ENCODE measurements around the gene LARP6.
"Not testable (repeated sequence)": the region's sequence is repeated elsewhere in the genome, so short reads cannot be mapped to it uniquely, and the experiment has no call there.

The LARP6 gene

DNA sequence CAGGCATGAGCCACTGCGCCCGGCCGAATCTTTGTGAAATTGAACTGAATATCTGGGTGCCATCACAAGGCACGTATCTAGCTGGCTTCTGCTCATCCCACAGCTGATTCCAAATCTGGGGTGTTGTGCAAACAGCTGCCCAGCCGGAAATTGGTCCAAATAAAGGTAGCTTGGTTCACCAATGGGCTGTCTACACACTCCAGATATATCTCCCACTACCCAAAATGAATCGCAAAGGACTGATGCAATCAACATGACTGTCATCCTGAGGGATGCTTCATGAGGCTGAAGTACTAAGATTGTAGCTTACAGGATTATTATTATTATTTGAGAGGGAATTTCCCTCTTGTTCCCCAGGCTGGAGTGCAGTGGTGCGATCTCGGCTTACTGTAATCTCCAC, 28.1 kb downstream of the LARP6 start:
- Histone ChIP-seq H3K36me3 (ENCODE audit: control insufficient read depth, insufficient read depth, low read length) (no peaks in the 10 kb centered on the region), H3K4me3 (replicated peaks; ENCODE audit: low read depth, low read length) (no peak overlapping the region), H3K27me3 (replicated peaks; ENCODE audit: control insufficient read depth, insufficient read depth, low read length) (no peaks in the 10 kb centered on the region)
- no peak for DNase-seq (ENCODE audit: extremely low read depth, insufficient read length)
- TF ChIP-seq, protein P1, sequence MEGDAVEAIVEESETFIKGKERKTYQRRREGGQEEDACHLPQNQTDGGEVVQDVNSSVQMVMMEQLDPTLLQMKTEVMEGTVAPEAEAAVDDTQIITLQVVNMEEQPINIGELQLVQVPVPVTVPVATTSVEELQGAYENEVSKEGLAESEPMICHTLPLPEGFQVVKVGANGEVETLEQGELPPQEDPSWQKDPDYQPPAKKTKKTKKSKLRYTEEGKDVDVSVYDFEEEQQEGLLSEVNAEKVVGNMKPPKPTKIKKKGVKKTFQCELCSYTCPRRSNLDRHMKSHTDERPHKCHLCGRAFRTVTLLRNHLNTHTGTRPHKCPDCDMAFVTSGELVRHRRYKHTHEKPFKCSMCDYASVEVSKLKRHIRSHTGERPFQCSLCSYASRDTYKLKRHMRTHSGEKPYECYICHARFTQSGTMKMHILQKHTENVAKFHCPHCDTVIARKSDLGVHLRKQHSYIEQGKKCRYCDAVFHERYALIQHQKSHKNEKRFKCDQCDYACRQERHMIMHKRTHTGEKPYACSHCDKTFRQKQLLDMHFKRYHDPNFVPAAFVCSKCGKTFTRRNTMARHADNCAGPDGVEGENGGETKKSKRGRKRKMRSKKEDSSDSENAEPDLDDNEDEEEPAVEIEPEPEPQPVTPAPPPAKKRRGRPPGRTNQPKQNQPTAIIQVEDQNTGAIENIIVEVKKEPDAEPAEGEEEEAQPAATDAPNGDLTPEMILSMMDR (IDR thresholded peaks at IDR 0.05; ENCODE audit: insufficient read depth, low read length, poor library complexity, severe bottlenecking) = no peak

DNA sequence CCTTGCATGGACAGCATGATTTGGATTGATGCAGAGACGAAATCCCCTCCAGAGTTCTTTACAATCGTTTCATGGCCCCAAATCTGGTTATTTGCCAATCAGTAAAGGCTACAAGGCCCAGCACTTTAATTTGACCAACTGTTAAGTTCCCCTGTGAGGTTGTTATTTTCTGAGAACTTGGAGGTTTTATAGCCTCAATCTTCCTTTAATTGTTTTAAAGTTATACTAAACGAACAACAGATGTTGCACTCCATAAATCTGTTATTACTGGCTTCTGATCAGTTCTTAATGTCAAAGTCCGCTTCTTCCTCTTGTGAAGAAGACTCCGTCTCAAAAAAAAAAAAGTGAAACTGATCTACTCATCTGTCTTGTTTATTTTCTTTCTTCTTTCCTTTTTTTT, 30.8 kb downstream of the LARP6 start:
- Histone ChIP-seq H3K27me3 (replicated peaks; ENCODE audit: control insufficient read depth, insufficient read depth, low read length) (no peaks in the 10 kb centered on the region), H3K4me3 (replicated peaks; ENCODE audit: low read depth, low read length) (no peak overlapping the region), H3K36me3 (ENCODE audit: control insufficient read depth, insufficient read depth, low read length) (no peaks in the 10 kb centered on the region)
- TF ChIP-seq, protein P1 (IDR thresholded peaks at IDR 0.05; ENCODE audit: insufficient read depth, low read length, poor library complexity, severe bottlenecking) = no peak
- DNase-seq (ENCODE audit: extremely low read depth, insufficient read length) = no peak

DNA sequence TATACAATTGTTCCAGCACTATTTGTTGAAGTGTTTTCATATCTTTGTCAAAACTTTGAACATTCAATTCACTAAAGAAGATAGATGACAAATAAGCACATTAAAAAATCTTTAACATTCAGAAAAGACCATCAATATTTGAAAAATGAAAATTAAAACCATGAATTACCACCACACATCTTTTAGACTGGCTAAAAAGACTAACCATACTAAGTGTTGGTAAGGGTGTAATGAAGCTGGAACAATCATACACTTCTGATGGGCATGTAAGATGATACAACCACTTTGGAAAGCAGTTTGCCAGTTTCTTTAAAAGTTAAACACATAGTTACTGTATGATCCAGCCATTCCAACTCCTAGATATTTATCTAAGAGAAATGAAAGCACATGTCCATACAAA, 33.7 kb downstream of the LARP6 start:
- DNase-seq (ENCODE audit: extremely low read depth, insufficient read length) = no peak
- TF ChIP-seq, protein P1 (IDR thresholded peaks at IDR 0.05; ENCODE audit: insufficient read depth, low read length, poor library complexity, severe bottlenecking) = no peak
- Histone ChIP-seq H3K27me3 (replicated peaks; ENCODE audit: control insufficient read depth, insufficient read depth, low read length) (no peaks in the 10 kb centered on the region), H3K4me3 (replicated peaks; ENCODE audit: low read depth, low read length) (no peak overlapping the region), H3K36me3 (ENCODE audit: control insufficient read depth, insufficient read depth, low read length) (no peaks in the 10 kb centered on the region)

DNA sequence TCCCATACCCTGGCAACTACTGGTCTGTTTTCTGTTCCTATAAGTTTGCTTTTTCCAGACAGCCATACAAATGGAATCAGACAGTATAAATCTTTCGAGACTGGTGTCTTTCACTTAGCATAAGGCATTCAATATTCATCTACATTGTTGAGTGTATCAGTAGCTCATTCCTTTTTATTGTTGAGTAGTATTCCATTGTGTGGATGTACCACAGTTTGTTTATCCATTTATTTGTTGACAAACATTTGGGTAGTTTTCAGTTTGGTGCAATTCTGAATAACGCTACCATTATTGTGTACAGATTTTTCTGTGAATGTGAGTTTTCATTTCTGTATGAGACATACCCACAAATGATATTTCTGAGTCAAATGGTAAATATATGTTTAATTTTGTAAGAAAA, 35.4 kb downstream of the LARP6 start:
- Histone ChIP-seq H3K27me3 (replicated peaks; ENCODE audit: control insufficient read depth, insufficient read depth, low read length) (no peaks in the 10 kb centered on the region), H3K36me3 (ENCODE audit: control insufficient read depth, insufficient read depth, low read length) (no peaks in the 10 kb centered on the region), H3K4me3 (replicated peaks; ENCODE audit: low read depth, low read length) (no peak overlapping the region)
- TF ChIP-seq, protein P1 (IDR thresholded peaks at IDR 0.05; ENCODE audit: insufficient read depth, low read length, poor library complexity, severe bottlenecking) = no peak
- DNase-seq (ENCODE audit: extremely low read depth, insufficient read length) = no peak

DNA sequence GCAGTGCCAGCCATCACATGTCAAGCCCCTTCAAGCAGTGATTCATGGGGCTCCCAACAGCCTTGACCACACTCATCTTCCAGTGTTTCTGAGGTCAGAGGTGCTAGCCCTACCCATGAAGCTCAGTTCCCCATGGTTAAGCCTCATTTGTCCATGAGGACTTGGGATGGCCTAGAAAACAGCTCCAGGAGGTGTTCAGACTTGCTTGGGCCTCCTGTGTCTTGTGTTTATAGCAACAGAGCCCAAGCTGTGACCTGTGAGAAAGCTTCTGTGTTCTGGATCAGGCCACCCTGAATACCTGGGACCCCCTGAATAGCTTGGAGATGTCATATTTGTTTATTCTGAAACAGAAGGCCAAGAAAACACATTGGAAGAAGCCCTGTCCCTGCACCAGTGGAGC, 36.7 kb downstream of the LARP6 start:
- Histone ChIP-seq H3K4me3 (replicated peaks; ENCODE audit: low read depth, low read length) (no peak overlapping the region), H3K36me3 (ENCODE audit: control insufficient read depth, insufficient read depth, low read length) (no peaks in the 10 kb centered on the region), H3K27me3 (replicated peaks; ENCODE audit: control insufficient read depth, insufficient read depth, low read length) (no peaks in the 10 kb centered on the region)
- no peak for DNase-seq (ENCODE audit: extremely low read depth, insufficient read length)
- TF ChIP-seq, protein P1 (IDR thresholded peaks at IDR 0.05; ENCODE audit: insufficient read depth, low read length, poor library complexity, severe bottlenecking) = no peak

DNA sequence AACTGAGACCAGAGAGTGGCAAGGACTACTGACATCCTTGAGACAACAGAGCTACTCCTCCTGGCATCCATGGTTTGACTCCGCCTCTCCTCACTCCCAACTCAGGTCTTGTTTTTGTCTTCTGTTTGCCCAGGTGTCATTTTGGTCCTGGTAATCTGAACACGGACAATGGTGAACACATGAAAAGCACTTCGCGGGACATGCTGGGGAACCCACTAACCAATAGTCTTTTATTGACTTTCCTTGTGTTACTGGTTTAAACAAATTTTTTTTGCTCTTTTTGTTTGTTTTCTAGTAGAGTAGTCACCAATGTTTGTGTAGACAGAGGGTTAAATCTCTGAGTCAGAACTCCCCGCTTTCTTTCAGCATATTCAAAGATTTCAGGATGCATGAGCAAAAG, 38.4 kb downstream of the LARP6 start:
- Histone ChIP-seq H3K4me3 (replicated peaks; ENCODE audit: low read depth, low read length) (no peak overlapping the region), H3K36me3 (ENCODE audit: control insufficient read depth, insufficient read depth, low read length) (no peaks in the 10 kb centered on the region), H3K27me3 (replicated peaks; ENCODE audit: control insufficient read depth, insufficient read depth, low read length) (no peaks in the 10 kb centered on the region)
- TF ChIP-seq, protein P1 (IDR thresholded peaks at IDR 0.05; ENCODE audit: insufficient read depth, low read length, poor library complexity, severe bottlenecking) = no peak
- no peak for DNase-seq (ENCODE audit: extremely low read depth, insufficient read length)

DNA sequence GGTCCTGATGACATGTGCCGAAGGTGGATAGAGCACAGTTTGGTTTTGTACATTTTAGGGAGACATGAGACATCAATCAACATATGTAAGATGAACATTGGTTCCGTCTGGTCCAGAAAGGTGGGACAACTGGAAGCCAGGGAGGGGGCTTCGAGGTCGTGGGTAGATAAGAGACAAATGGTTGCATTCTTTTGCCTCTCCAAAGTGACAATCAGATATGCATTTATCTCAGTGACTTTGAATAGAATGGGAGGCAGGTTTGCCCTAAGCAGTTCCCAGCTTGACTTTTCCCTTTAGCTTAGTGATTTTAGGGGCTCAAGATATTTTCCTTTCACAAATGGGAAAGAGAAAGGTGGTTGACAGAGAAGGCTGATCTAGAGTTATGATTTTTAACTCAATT, 38.9 kb downstream of the LARP6 start:
- DNase-seq (ENCODE audit: extremely low read depth, insufficient read length); H3K36me3 ChIP-seq (ENCODE audit: control insufficient read depth, insufficient read depth, low read length): not testable (repeated sequence)

More for the DNA sequence above, 38.9 kb downstream of the LARP6 start:
- not testable (repeated sequence) for H3K27me3 ChIP-seq (replicated peaks; ENCODE audit: control insufficient read depth, insufficient read depth, low read length); H3K4me3 ChIP-seq (replicated peaks; ENCODE audit: low read depth, low read length)
